CD4-positive, alpha-beta T cell (primary cell): ENCODE measurements around the gene PTPRD. TPM values are rescaled to one million over a fixed set of nuclear protein-coding genes. Genes with fewer than 3 reads are reported as not detected.
"Not testable (repeated sequence)": the region's sequence is repeated elsewhere in the genome, so short reads cannot be mapped to it uniquely, and the experiment has no call there.

Experiments used
- ATAC-seq: fragments of 200-7000 bp; cut with Tn5 transposase; one replicate; pipeline ENCODE4 v1.10.0; 2022; ENCODE audit warnings: mild to moderate bottlenecking; ENCODE audit not compliant: poor library complexity
- CTCF ChIA-PET: fragments of 350-600 bp; sonication (Branson Sonifier 250); formaldehyde crosslinking; loops from one replicate; lab custom pipeline; 2021; ENCODE audit warnings: antibody characterized with exemption, inconsistent platforms; lab: Charles Lee
- POLR2A ChIA-PET: fragments of 350-600 bp; sonication (Branson Sonifier 250); formaldehyde crosslinking; loops from one replicate; lab custom pipeline; 2021; ENCODE audit warnings: antibody characterized with exemption, inconsistent platforms; lab: Charles Lee
- DNase-seq, 14 experiments: peaks; one replicate each; pipeline ENCODE4 v3.0.0-alpha.2; 2013 to 2020; ENCODE audit warnings: mixed read lengths in 2 of 14
- H3K27ac ChIP-seq, 2 donors: one replicate each; pipeline versions ENCODE4 v1.5.1 to v1.7.0; 2013; ENCODE audit warnings: low read length in 2 of 2, low read depth in 1 of 2, mild to moderate bottlenecking in 1 of 2
- H3K27me3 ChIP-seq, 2 experiments: 1 replicate in 1 of 2; 2 replicates in 1 of 2; pipeline versions ENCODE4 v1.6.1 to v1.7.0; 2013; ENCODE audit warnings: low read length in 2 of 2, control low read depth in 1 of 2, mild to moderate bottlenecking in 1 of 2, moderate library complexity in 1 of 2; ENCODE audit not compliant: insufficient read depth in 2 of 2, control insufficient read depth in 1 of 2
- H3K36me3 ChIP-seq: one replicate; pipeline ENCODE4 v1.6.1; 2013; ENCODE audit warnings: low read length, control low read depth; ENCODE audit not compliant: insufficient read depth
- H3K4me1 ChIP-seq: one replicate; pipeline ENCODE4 v1.6.1; 2013; ENCODE audit warnings: low read length, control low read depth; ENCODE audit not compliant: insufficient read depth
- H3K4me3 ChIP-seq: one replicate; pipeline ENCODE4 v1.5.1; 2013; ENCODE audit warnings: mild to moderate bottlenecking, low read length, moderate library complexity
- H3K9me3 ChIP-seq, 2 experiments: 1 replicate in 1 of 2; 2 replicates in 1 of 2; pipeline versions ENCODE4 v1.6.1 to v1.7.0; 2013; ENCODE audit warnings: low read length in 2 of 2, mild to moderate bottlenecking in 2 of 2, control low read depth in 1 of 2, moderate library complexity in 1 of 2; ENCODE audit not compliant: control insufficient read depth in 1 of 2, insufficient read depth in 1 of 2
- H3K27ac Mint-ChIP-seq: one replicate; pipeline ENCODE4 v1.8.0; 2020; ENCODE audit warnings: mixed read lengths
- H3K27me3 Mint-ChIP-seq: one replicate; pipeline ENCODE4 v1.8.0; 2021; ENCODE audit warnings: mixed read lengths
- H3K36me3 Mint-ChIP-seq: one replicate; pipeline ENCODE4 v1.8.0; 2021; ENCODE audit warnings: low read depth, mixed read lengths
- H3K4me1 Mint-ChIP-seq: one replicate; pipeline ENCODE4 v1.8.0; 2021; ENCODE audit warnings: low read depth, mixed read lengths
- H3K4me3 Mint-ChIP-seq: one replicate; pipeline ENCODE4 v1.8.0; 2020; ENCODE audit warnings: mild to moderate bottlenecking, mixed read lengths
- H3K9me3 Mint-ChIP-seq: one replicate; pipeline ENCODE4 v1.8.0; 2020; ENCODE audit warnings: mixed read lengths
- intact Hi-C, 2 experiments: fragments of 100-400 bp; cut with DNase I in 1 of 2; cut with micrococcal nuclease in 1 of 2; formaldehyde crosslinking; loops; one replicate each; pipeline versions ENCODE4 v1.15.1 to v1.9.0; 2023 to 2025; cut with DNase I, micrococcal nuclease
- total RNA-seq, 174 experiments: library from RNA in 2 of 174; stranded (reverse) in 2 of 174; gene quantifications; one replicate each; pipeline ENCODE4 v1.2.3 and lab custom pipeline; 2021 to 2026
- TF ChIP-seq, protein P1 (sequence below): fragments of 200-600 bp; IDR thresholded peaks from one replicate; pipeline ENCODE4 v1.8.0; 2022; ENCODE audit warnings: antibody characterized with exemption, mild to moderate bottlenecking

PTPRD gene
- total RNA-seq, 2 experiments from 2014 or later: not detected

DNA sequence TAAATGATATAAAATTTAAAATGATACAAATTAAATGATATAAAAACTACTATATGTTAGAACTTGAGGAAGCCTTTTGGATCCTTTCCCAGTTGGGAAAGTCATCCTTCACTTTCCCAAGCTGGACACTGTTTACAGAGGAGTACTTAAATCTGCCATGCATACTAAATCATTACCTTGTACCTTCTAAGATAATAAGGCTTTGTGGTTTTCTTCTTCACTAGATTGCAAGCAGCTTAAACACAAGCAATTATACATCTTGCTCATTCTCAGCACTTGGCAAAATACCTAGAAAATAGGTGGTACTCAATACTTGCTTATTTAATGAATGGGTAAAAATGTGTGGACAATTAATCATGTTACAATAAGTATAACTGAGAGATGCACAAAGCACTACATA lies 666.8 kb downstream of the PTPRD start:
- no peak for ATAC-seq
- Histone ChIP-seq H3K9me3 (no peaks in the 10 kb centered on the region), H3K27me3 (no peaks in the 10 kb centered on the region), H3K36me3 (no peaks in the 10 kb centered on the region), H3K4me1 (no peaks in the 10 kb centered on the region), H3K27ac (no peak overlapping the region), H3K4me3 (no peak overlapping the region)
- H3K27me3 Mint-ChIP-seq: no peaks in the 10 kb centered on the region
- intact Hi-C loops: no loop called here
- no peaks in the 10 kb centered on the region for H3K4me1 Mint-ChIP-seq
- H3K27ac Mint-ChIP-seq: no peak overlapping the region
- POLR2A ChIA-PET: no interaction called here
- TF ChIP-seq, protein P1, sequence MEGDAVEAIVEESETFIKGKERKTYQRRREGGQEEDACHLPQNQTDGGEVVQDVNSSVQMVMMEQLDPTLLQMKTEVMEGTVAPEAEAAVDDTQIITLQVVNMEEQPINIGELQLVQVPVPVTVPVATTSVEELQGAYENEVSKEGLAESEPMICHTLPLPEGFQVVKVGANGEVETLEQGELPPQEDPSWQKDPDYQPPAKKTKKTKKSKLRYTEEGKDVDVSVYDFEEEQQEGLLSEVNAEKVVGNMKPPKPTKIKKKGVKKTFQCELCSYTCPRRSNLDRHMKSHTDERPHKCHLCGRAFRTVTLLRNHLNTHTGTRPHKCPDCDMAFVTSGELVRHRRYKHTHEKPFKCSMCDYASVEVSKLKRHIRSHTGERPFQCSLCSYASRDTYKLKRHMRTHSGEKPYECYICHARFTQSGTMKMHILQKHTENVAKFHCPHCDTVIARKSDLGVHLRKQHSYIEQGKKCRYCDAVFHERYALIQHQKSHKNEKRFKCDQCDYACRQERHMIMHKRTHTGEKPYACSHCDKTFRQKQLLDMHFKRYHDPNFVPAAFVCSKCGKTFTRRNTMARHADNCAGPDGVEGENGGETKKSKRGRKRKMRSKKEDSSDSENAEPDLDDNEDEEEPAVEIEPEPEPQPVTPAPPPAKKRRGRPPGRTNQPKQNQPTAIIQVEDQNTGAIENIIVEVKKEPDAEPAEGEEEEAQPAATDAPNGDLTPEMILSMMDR: no peak
- no peaks in the 10 kb centered on the region for H3K36me3 Mint-ChIP-seq
- no peaks in the 10 kb centered on the region for H3K9me3 Mint-ChIP-seq
- DNase-seq: no peak
- H3K4me3 Mint-ChIP-seq: no peak overlapping the region
- CTCF ChIA-PET: no interaction called here

DNA sequence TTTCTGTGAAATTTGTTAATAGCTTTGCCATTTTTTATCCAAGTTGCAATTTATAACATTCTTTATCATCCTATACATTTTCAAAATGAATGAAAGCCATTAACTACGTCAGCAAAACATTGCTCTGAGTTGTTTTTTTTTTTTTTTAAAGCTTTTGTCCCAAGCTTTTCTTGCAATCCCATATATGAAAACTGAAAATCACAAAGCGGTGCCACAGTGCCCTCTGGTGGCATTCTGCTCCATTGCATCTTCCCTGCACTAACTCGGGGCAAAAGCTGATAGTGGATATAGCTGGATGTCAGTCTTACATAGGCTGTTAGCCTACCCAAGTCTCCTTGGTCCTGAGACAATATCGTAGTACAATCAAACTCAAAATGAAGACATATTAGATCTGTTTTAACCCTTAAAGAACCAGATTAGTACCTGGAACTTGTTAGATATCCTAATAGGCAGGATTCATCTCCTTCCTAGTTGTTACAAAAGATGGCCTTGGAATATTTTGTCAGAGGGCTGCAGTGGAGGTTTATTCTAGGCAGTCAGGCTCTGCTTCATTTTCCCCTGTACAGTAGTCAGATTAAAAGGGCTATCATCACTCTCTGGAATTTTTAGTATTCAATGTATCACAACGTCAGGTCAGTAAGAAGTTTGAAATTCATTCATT lies 669.9 kb downstream of the PTPRD start:
- POLR2A ChIA-PET: interaction anchor here (1.0 kb wide), 1 partner anchor 18 kb away, joined by 3 read pairs; no protein-coding TSS in a partner anchor
- Histone ChIP-seq H3K4me1 (no peaks in the 10 kb centered on the region), H3K36me3 (no peaks in the 10 kb centered on the region), H3K27ac (no peak overlapping the region), H3K4me3 (no peak overlapping the region), H3K27me3 (no peaks in the 10 kb centered on the region), H3K9me3 (no peaks in the 10 kb centered on the region)
- Mint-ChIP-seq H3K27me3 (no peaks in the 10 kb centered on the region), H3K4me1 (no peaks in the 10 kb centered on the region), H3K27ac (no peak overlapping the region), H3K36me3 (no peaks in the 10 kb centered on the region), H3K9me3 (no peaks in the 10 kb centered on the region), H3K4me3 (no peak overlapping the region)
- TF ChIP-seq, protein P1: peak; percentile 91
- intact Hi-C loops: no loop called here
- DNase-seq: peak; percentile 2 to 64 (median 24)
- ATAC-seq: peak; percentile 49
- CTCF ChIA-PET: interaction anchor here (0.7 to 1.1 kb wide), 2 partner anchors 18 to 24 kb away, joined by 3 to 6 read pairs; no protein-coding TSS in a partner anchor

DNA sequence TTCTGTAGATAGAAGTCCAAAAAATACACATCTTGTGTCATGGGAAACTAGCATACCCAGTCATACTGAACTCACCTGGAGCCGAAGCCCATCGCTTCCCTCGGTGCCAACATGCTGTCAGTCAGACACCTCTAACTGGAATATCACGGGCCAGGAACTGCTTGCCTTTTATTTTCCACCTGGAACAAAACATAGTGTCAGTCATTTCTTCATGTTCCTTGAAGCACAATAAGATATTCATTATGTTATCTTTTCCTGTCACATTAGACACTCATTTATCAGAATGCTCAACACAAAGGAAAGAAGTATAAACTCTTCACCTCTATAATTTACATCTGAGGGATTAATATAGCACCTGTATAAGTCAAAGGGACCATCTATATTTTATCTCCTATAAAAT lies 674.4 kb downstream of the PTPRD start:
- ATAC-seq (no peak), DNase-seq (no peak)
- H3K36me3 ChIP-seq: no peaks in the 10 kb centered on the region
- no peak overlapping the region for H3K27ac Mint-ChIP-seq
- no peak overlapping the region for H3K27ac ChIP-seq
- no peaks in the 10 kb centered on the region for H3K27me3 ChIP-seq
- no peaks in the 10 kb centered on the region for H3K4me1 Mint-ChIP-seq
- POLR2A ChIA-PET: no interaction called here
- intact Hi-C loops: no loop called here
- no peak overlapping the region for H3K4me3 Mint-ChIP-seq
- no peaks in the 10 kb centered on the region for H3K9me3 ChIP-seq
- TF ChIP-seq, protein P1: no peak
- H3K4me1 ChIP-seq: no peaks in the 10 kb centered on the region
- no peaks in the 10 kb centered on the region for H3K9me3 Mint-ChIP-seq
- H3K4me3 ChIP-seq: no peak overlapping the region
- no peaks in the 10 kb centered on the region for H3K36me3 Mint-ChIP-seq
- CTCF ChIA-PET: no interaction called here
- H3K27me3 Mint-ChIP-seq: no peaks in the 10 kb centered on the region

DNA sequence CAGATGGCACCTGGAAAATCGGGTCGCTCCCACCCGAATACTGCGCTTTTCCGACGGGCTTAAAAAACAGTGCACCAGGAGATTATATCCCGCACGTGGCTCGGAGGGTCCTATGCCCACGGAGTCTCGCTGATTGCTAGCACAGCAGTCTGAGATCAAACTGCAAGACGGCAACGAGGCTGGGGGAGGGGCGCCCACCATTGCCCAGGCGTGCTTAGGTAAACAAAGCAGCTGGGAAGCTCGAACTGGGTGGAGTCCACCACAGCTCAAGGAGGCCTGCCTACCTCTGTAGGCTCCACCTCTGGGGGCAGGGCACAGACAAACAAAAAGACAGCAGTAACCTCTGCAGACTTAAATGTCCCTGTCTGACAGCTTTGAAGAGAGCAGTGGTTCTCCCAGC lies 681.3 kb downstream of the PTPRD start:
- intact Hi-C loops, H3K27me3 ChIP-seq, H3K4me1 Mint-ChIP-seq, H3K9me3 Mint-ChIP-seq, H3K4me3 Mint-ChIP-seq, H3K27me3 Mint-ChIP-seq, H3K27ac ChIP-seq, H3K4me3 ChIP-seq, H3K27ac Mint-ChIP-seq, POLR2A ChIA-PET, ATAC-seq, H3K36me3 ChIP-seq, H3K4me1 ChIP-seq, CTCF ChIA-PET, H3K36me3 Mint-ChIP-seq, DNase-seq, H3K9me3 ChIP-seq: not testable (repeated sequence)
